Retina (tissue), 1 donor: ENCODE measurements around the gene MUC5B.
"Not testable (repeated sequence)": the region's sequence is repeated elsewhere in the genome, so short reads cannot be mapped to it uniquely, and the experiment has no call there.

Experiments
- DNase-seq: peaks from one replicate; pipeline ENCODE4 v3.0.0-alpha.2; 2016

The MUC5B gene

GRCh38 chr11:1203505-1204271, 19.2 kb upstream of the MUC5B start:
- DNase-seq = no peak

DNA sequence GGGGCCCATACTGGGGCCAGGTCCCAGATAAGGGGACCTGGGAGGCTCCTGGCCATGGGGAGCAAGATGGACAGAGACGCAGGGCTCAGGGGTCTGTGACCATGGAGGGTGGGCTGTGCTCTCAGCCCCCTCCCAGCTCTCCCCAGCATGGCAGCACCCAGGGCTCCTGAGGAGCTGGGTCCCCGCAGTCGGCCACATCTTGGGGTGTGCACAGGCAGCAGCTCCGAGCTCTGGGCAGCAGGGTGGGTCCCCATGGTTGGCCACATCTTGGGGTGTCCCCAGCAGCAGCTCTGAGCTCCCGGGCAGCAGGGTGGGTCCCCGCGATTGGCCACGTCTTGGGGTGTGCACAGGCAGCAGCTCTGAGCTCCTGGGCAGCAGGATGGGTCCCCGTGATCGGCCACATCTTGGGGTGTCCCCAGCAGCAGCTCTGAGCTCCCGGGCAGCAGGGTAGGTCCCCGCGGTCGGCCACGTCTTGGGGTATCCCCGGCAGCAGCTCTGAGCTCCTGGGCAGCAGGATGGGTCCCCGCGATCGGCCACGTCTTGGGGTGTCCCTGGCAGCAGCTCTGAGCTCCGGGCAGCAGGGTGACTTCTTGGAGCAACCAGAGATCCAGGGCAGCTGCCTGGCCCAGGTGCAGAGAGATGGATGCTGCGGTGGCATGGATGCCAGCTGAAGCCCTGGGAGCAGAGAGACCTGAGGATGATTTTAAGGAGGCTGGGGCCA, 18.3 kb upstream of the MUC5B start:
- no peak for DNase-seq

GRCh38 chr11:1205121-1205986, 17.5 kb upstream of the MUC5B start:
- no peak for DNase-seq

DNA sequence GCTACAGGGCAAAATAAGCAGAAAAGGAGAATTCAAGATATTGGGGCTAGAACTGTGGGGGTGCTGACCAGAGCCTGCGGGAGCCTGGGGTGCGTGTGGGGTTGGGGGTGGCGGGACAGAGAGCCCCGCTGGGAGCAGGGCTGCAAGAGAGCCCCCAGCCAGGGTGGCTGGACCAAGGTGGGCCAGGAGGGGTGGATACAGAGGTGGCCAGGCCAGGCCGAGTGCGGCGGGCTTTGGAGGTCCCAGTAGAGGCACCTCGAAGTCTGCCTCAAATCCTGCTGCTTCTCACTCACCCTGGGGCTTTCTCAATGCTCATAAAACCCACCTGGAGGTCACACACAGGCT, 16.9 kb upstream of the MUC5B start:
- DNase-seq = no peak

- DNase-seq = no peak
Observed at GRCh38 chr11:1206391-1207271, 16.2 kb upstream of the MUC5B start.

- DNase-seq = no peak
Observed at GRCh38 chr11:1207401-1208143, 15.3 kb upstream of the MUC5B start.

DNA sequence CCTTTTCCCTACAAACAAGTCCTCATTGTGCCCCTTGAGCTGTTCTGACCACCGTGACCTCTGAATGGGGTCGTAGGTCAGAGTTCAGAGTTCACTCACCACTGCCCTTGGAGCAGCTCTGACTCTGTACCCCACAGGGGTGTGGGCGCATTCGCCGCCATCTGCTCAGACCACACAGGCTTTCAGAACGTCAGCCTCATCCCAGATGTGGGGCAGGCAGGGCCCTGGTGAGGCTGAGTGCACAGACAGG, 14.8 kb upstream of the MUC5B start:
- DNase-seq = no peak

DNA sequence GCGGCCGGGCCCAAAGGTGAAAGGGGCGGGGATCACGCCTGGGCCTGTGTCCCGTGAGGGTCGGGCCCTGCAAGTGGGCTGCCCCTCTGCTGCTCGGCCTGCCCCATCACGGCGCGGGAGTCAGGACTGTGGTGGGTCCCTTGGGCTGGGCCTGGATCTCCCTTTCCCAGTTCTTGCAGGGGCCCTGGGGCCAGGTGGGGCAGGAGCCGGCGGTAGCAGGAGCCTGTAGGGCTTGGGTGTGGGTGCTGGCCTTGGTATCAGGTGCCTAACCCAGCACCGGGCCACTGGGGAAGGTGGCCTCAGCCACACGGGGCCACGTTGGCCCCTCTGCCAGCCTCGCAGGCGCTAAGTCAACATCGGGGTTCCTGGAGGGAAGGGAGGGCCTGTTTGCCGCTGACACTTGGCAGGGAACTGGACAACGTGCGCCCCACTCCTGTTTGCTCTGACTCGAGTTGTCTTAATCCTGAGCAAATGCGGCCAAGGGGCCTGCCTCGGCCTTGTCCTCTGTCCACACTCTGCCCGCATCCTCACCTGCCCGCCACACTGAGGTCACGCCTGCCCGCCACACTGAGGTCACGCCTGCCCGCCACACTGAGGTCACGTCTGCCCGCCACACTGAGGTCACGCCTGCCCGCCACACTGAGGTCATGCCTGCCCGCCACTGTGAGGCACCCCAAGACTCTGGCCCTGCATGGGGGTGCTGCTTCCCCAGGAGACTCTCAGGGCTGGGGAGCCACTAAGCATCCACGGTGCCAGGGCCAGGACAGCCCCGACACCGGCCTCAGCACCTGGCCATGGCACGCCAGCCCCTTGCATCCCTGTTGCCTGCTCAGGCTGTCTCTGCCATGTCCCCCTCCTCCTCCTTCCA, 14.2 kb upstream of the MUC5B start:
- no peak for DNase-seq

DNA sequence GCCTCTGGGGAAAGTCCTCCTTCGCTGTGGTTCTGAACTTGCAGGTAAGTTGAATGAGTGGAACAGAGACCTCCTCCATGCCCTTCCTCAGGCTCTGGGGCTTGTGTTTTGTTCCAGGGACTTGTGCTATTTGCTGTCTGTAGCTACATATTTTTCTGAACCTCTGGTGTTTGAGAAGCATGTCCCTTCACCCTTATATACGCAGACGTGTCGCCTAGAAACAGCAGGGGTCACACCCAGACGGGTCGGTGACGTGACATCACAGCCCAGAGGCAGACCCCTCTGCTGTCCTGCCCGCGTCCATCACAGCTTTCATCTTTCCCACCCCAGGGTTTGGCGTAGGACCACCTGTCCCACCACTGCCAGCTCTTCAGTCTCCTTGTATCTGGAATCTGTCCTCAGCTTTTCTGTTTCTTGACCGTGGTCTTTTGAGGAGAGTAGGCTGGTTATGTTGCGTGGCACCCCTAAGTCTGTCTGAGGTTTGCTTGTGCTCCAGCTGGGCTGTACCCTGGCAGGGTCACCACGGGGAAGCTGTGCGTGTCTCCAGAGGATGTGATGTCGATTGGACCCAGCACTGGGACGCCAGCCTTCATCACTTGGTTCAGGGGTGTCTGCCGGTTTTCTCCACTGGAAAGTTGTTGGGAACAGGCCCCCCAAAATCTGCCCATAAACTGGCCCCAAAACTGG, 13.4 kb upstream of the MUC5B start:
- DNase-seq = no peak

GRCh38 chr11:1211838-1212237, 11.0 kb upstream of the MUC5B start:
- DNase-seq = no peak

GRCh38 chr11:1215826-1216225, 7.0 kb upstream of the MUC5B start:
- not testable (repeated sequence) for DNase-seq

GRCh38 chr11:1217151-1217550, 5.7 kb upstream of the MUC5B start:
- DNase-seq = no peak

DNA sequence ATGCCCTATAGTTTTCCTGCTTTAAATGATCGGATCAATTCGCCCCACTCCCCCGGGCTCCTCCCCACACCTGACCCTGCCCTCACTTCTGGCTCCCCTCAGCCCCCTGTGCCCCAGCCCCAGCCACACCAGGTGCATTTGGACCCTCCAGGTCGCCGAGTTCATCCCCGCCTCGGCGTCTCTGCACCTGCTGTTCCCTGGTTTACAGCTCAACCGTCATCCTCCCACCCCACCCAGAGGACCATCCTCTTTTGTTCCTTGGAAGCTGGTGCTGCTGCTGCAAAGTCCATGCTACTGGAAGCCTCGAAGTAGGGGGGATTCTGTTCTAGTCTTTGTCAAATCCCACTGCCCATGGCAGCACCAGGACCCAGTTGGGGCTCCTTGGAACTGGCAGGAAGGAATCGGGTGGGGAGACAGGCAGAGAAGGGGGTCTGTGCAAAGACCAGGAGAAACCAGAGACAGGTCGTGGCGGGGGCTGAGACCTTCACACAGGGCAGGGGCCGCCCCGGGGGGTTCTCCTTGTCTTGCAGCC, 4.5 kb upstream of the MUC5B start:
- DNase-seq = no peak

- no peak for DNase-seq
Observed at GRCh38 chr11:1218788-1219445, 3.9 kb upstream of the MUC5B start.

- DNase-seq = no peak
Observed at GRCh38 chr11:1219446-1219833, 3.4 kb upstream of the MUC5B start.

DNA sequence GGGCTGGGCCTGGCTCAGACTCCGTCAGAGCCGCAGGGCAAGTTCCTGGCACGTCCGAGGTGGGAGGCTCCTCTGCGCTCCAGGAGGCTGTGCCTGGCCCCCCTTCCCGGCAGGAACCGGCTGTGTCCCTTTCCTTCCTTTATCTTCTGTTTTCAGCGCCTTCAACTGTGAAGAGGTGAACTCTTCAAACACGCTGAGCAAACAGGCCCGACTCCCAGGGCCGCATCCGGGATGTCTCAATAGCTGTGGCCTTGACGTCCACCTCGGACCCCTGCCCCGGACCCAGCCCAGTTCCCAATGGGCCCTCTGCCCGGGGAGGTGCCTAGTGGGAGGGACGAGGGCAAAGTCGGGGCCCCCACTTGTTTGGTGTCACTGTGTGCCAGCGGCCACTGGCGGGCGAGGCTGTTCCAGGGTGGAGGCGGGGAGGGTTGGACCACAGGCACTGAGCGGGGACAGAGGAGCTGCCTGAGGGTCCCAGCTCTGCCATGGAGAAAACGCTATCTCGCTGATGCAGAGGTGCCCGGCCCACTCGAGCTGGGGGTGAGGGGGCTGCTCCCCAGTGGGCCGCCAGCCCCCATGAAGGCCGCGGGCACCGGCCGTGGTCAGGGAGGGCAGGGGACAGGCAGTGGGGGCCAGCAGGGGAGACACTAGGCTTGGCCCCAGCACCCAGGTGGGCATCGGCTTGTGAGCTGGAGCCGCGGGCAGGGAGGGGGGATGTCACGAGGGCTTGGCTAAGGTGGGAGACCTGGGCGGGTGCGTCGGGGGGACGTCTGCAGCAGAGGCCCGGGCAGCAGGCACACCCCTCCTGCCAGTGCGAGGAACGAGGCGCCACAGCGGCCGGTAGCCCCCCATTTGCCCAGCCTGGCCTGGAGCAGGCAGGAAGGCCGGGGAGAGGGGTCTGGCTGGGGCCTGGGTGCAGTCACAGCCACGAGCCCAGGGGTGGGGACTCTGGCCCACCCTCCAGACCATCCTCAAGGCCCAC, 2.7 kb upstream of the MUC5B start:
- no peak for DNase-seq

DNA sequence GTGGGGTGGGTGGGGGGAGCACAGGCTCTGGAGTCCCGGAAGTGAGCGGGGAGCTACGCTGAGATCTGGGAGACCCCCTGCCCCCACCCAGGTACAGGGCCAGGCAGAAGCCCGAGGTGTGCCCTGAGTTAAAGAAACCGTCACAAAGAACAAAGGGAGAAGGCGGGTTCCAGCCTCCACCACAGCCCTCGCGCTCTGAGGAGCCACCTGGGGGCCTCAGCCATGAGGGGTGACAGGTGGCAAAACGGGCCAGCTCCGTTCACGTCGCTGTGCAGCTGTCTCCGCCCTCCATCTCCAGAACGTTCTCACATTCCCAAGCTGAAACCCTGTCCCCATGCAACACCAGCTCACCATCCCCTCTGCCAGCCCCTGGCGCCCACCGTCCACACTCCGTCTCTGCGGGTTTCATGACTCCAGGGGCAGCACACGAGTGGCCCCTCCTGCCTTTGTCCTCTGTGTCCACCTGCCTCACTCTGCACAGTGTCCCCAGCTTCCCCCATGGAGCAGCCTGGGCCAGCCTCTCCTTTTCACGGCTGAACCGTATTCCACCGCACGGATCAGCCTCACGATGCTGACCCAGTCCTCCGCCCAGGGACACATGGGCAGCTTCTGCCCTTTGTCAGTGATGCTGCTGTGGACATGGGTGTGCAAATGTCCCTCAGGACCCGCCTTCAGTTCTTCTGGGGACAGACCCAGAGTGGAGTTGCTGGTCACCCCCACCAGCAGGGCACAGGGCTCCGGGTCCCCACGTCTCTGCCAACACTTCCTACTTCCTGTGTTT, 1.7 kb upstream of the MUC5B start:
- DNase-seq = no peak

DNA sequence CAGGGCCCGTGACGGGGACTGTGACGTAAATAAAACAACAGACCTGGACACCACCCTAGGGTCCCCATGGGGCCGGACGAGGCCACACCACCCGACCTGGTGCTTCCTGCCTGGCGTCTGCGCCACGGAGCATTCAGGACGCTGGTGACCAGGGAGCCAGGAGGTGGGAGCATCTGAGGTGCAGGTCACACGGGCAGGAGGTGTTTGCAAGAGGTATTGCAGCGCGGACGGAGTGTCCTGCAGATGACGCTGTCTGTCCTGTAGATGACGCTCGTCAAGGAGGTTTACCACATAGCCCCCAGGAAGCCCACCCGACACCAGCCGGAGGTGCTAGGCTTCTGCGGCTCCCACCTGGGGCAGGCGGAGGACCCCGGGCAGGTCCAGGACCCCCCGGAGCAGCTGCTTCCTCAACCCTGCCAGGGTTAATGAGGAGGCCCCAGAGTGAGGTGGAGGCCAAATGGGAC, 986 bp upstream of the MUC5B start:
- no peak for DNase-seq
